Adipocyte (in vitro differentiated cells): ENCODE results near the gene ATXN1.

Experiments
- DNase-seq: peaks from one replicate; pipeline ENCODE4 v3.0.0-alpha.2; 2015; ENCODE audit warnings: low read depth
- H3K27me3 ChIP-seq: replicated peaks from 2 replicates; pipeline ENCODE4 v1.7.0; 2013; ENCODE audit warnings: mild to moderate bottlenecking, low read length, moderate library complexity; ENCODE audit not compliant: control insufficient read depth, insufficient read depth
- H3K36me3 ChIP-seq: 2 replicates; pipeline ENCODE4 v1.7.0; 2013; ENCODE audit warnings: low read length, mild to moderate bottlenecking, moderate library complexity; ENCODE audit not compliant: control insufficient read depth, insufficient read depth, severe bottlenecking
- H3K4me1 ChIP-seq: 2 replicates; pipeline ENCODE4 v1.7.0; 2013; ENCODE audit warnings: mild to moderate bottlenecking, low read length, moderate library complexity; ENCODE audit not compliant: control insufficient read depth, insufficient read depth
- H3K4me3 ChIP-seq: 2 replicates; pipeline ENCODE4 v1.7.0; 2013; ENCODE audit warnings: mild to moderate bottlenecking, low read length, moderate library complexity
- H3K9ac ChIP-seq: 2 replicates; pipeline ENCODE4 v1.7.0; 2013; ENCODE audit warnings: mild to moderate bottlenecking, low read length, moderate library complexity
- H3K9me3 ChIP-seq: 2 replicates; pipeline ENCODE4 v1.7.0; 2013; ENCODE audit warnings: mild to moderate bottlenecking, low read length, moderate library complexity; ENCODE audit not compliant: control insufficient read depth

Gene ATXN1

GRCh38 chr6:16320533-16321340 is 440.5 kb downstream of the ATXN1 start:
- Histone ChIP-seq H3K27me3 (no peaks in the 10 kb centered on the region), H3K36me3 (no peaks in the 10 kb centered on the region), H3K9ac (peak overlapping the region; percentile 75), H3K9me3 (no peaks in the 10 kb centered on the region), H3K4me3 (peak overlapping the region; percentile 67), H3K4me1 (peaks cover 53% of the 10 kb centered on the region)
- DNase-seq = peak; percentile 43

- H3K9ac ChIP-seq = peak overlapping the region; percentile 75
- no peaks in the 10 kb centered on the region for H3K36me3 ChIP-seq
- peak overlapping the region; percentile 67 for H3K4me3 ChIP-seq
These were observed 441.3 kb downstream of the ATXN1 start for GRCh38 chr6:16319813-16320532.

GRCh38 chr6:16318953-16319720 is 442.1 kb downstream of the ATXN1 start:
- H3K27me3 ChIP-seq = no peaks in the 10 kb centered on the region
- no peaks in the 10 kb centered on the region for H3K36me3 ChIP-seq
- no peak for DNase-seq
- H3K4me1 ChIP-seq = peaks cover 45% of the 10 kb centered on the region
- peak overlapping the region; percentile 43 for H3K4me3 ChIP-seq
- H3K9ac ChIP-seq = peak overlapping the region; percentile 61
- no peaks in the 10 kb centered on the region for H3K9me3 ChIP-seq

More at GRCh38 chr6:16319813-16320532, 441.3 kb downstream of the ATXN1 start:
- peaks cover 53% of the 10 kb centered on the region for H3K4me1 ChIP-seq
- H3K27me3 ChIP-seq = no peaks in the 10 kb centered on the region
- peak; percentile 96 for DNase-seq
- no peaks in the 10 kb centered on the region for H3K9me3 ChIP-seq

GRCh38 chr6:16318538-16318937 is 442.7 kb downstream of the ATXN1 start:
- peak; percentile 67 for DNase-seq
- Histone ChIP-seq H3K9me3 (no peaks in the 10 kb centered on the region), H3K9ac (peak overlapping the region; percentile 48), H3K36me3 (no peaks in the 10 kb centered on the region), H3K27me3 (no peaks in the 10 kb centered on the region), H3K4me1 (peaks cover 45% of the 10 kb centered on the region), H3K4me3 (peak overlapping the region; percentile 4)

- no peaks in the 10 kb centered on the region for H3K27me3 ChIP-seq
- no peak overlapping the region for H3K9ac ChIP-seq
- peaks cover 45% of the 10 kb centered on the region for H3K4me1 ChIP-seq
- no peaks in the 10 kb centered on the region for H3K36me3 ChIP-seq
- DNase-seq = peak; percentile 72
- H3K4me3 ChIP-seq = no peak overlapping the region
- H3K9me3 ChIP-seq = no peaks in the 10 kb centered on the region
These were observed 444.5 kb downstream of the ATXN1 start for GRCh38 chr6:16316741-16317251.

- no peak overlapping the region for H3K9ac ChIP-seq
- no peaks in the 10 kb centered on the region for H3K36me3 ChIP-seq
- no peak overlapping the region for H3K4me3 ChIP-seq
- no peak for DNase-seq
- H3K4me1 ChIP-seq = peaks cover 22% of the 10 kb centered on the region
- H3K27me3 ChIP-seq = no peaks in the 10 kb centered on the region
- no peaks in the 10 kb centered on the region for H3K9me3 ChIP-seq
These were observed 447.0 kb downstream of the ATXN1 start for GRCh38 chr6:16314296-16314695.

- no peaks in the 10 kb centered on the region for H3K9me3 ChIP-seq
- peaks cover 16% of the 10 kb centered on the region for H3K4me1 ChIP-seq
- no peak overlapping the region for H3K4me3 ChIP-seq
- no peaks in the 10 kb centered on the region for H3K27me3 ChIP-seq
- DNase-seq = no peak
- no peak overlapping the region for H3K9ac ChIP-seq
- no peaks in the 10 kb centered on the region for H3K36me3 ChIP-seq
These were observed 447.5 kb downstream of the ATXN1 start for GRCh38 chr6:16313732-16314131.

- Histone ChIP-seq H3K4me1 (peaks cover 1% of the 10 kb centered on the region), H3K36me3 (no peaks in the 10 kb centered on the region), H3K27me3 (no peaks in the 10 kb centered on the region), H3K4me3 (no peak overlapping the region), H3K9me3 (no peaks in the 10 kb centered on the region), H3K9ac (no peak overlapping the region)
- no peak for DNase-seq
These were observed 449.5 kb downstream of the ATXN1 start for GRCh38 chr6:16311763-16312162.

GRCh38 chr6:16306334-16306733 is 454.9 kb downstream of the ATXN1 start:
- Histone ChIP-seq H3K9me3 (no peaks in the 10 kb centered on the region), H3K4me1 (no peaks in the 10 kb centered on the region), H3K27me3 (no peaks in the 10 kb centered on the region), H3K36me3 (no peaks in the 10 kb centered on the region), H3K4me3 (no peak overlapping the region), H3K9ac (no peak overlapping the region)
- no peak for DNase-seq

- H3K9me3 ChIP-seq = no peaks in the 10 kb centered on the region
These were observed 455.5 kb downstream of the ATXN1 start for GRCh38 chr6:16305788-16306187.

GRCh38 chr6:16305246-16305725 is 456.0 kb downstream of the ATXN1 start:
- no peak overlapping the region for H3K9ac ChIP-seq
- no peak for DNase-seq
- H3K4me3 ChIP-seq = no peak overlapping the region
- no peaks in the 10 kb centered on the region for H3K36me3 ChIP-seq
- H3K4me1 ChIP-seq = no peaks in the 10 kb centered on the region
- H3K27me3 ChIP-seq = no peaks in the 10 kb centered on the region
- no peaks in the 10 kb centered on the region for H3K9me3 ChIP-seq

More at GRCh38 chr6:16305788-16306187, 455.5 kb downstream of the ATXN1 start:
- no peak for DNase-seq
- Histone ChIP-seq H3K4me1 (no peaks in the 10 kb centered on the region), H3K36me3 (no peaks in the 10 kb centered on the region), H3K27me3 (no peaks in the 10 kb centered on the region), H3K9ac (no peak overlapping the region), H3K4me3 (no peak overlapping the region)
